ENCODE data around the gene HOXD11. TPM values are rescaled to one million over a fixed set of nuclear protein-coding genes. Genes with fewer than 3 reads are reported as not detected.

Gene HOXD11
- total RNA-seq, 4 donors from 2014 or later: not detected

- intact Hi-C loops (cut with DNase I): no loop called here
- 7 to 9% methylated on average over 17 of the region's 17 CpGs for WGBS, 2 donors
- Histone ChIP-seq H3K4me1 (peaks cover 10 to 34% of the 10 kb centered on the region in 2 donors), H3K27ac (no peak overlapping the region), H3K9me3 (no peaks in the 10 kb centered on the region), H3K4me3 (replicated peaks in 1 of 3) (no peak overlapping the region), H3K27me3 (peaks cover 75% of the 10 kb centered on the region), H3K36me3 (no peaks in the 10 kb centered on the region)
- TF ChIP-seq, protein P1, sequence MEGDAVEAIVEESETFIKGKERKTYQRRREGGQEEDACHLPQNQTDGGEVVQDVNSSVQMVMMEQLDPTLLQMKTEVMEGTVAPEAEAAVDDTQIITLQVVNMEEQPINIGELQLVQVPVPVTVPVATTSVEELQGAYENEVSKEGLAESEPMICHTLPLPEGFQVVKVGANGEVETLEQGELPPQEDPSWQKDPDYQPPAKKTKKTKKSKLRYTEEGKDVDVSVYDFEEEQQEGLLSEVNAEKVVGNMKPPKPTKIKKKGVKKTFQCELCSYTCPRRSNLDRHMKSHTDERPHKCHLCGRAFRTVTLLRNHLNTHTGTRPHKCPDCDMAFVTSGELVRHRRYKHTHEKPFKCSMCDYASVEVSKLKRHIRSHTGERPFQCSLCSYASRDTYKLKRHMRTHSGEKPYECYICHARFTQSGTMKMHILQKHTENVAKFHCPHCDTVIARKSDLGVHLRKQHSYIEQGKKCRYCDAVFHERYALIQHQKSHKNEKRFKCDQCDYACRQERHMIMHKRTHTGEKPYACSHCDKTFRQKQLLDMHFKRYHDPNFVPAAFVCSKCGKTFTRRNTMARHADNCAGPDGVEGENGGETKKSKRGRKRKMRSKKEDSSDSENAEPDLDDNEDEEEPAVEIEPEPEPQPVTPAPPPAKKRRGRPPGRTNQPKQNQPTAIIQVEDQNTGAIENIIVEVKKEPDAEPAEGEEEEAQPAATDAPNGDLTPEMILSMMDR (IDR thresholded peaks at IDR 0.05): no peak
- TF ChIP-seq POLR2A (IDR thresholded peaks at IDR 0.05): no peak
- no peak for DNase-seq
Measured at GRCh38 chr2:176103742-176104315, 3.3 kb upstream of the HOXD11 start.

DNA sequence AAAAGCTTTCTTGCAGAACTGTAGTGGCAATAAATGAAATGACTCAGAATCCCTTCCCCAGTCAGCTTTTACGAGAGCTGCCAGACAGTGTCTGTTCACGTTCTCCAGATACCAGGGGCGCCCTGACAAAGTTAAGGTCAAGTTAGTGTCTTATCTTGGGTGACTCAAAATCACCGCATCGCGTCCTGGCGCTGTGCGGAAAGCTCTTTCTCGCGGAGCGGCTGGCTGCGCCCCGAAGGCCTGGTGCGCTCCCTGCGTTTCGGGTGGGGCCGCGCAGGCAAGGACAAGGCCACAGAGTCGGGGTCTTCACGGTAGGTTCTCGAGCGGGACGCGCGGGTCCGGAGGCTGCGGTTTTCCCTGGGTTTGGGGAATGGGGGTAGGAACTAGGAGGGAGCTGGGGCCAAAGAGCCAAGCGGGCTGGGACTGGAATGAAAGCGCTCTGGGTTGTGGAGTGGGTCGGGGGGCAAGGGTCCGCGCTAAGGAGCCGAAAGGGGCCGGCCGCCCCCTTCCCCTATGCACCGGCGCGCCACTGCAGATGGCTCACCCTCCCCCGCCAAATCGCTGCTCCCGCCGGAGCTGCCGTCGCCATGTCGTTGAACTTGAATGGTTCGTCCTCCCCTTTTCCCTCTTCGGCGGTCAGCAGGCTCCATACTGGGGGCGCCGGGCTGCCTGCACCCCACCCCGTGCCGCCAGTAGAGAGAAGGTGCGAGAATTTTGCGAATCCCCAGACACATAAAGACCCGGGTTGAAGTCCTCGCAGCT is 2.6 kb upstream of the HOXD11 start:
- peaks cover 10 to 38% of the 10 kb centered on the region in 2 donors for H3K4me1 ChIP-seq
- no peak for TF ChIP-seq POLR2A (IDR thresholded peaks at IDR 0.05)
- TF ChIP-seq, protein P1 (IDR thresholded peaks at IDR 0.05): no peak
- no peaks in the 10 kb centered on the region for H3K36me3 ChIP-seq
- no peaks in the 10 kb centered on the region for H3K9me3 ChIP-seq
- peaks cover 76% of the 10 kb centered on the region for H3K27me3 ChIP-seq
- no peak for DNase-seq
- H3K27ac ChIP-seq: no peak overlapping the region
- intact Hi-C loops (cut with DNase I): no loop called here
- no peak overlapping the region for H3K4me3 ChIP-seq (replicated peaks in 1 of 3)
- WGBS, 2 donors: 4 to 5% methylated on average over 44 to 47 of the region's 56 CpGs

DNA sequence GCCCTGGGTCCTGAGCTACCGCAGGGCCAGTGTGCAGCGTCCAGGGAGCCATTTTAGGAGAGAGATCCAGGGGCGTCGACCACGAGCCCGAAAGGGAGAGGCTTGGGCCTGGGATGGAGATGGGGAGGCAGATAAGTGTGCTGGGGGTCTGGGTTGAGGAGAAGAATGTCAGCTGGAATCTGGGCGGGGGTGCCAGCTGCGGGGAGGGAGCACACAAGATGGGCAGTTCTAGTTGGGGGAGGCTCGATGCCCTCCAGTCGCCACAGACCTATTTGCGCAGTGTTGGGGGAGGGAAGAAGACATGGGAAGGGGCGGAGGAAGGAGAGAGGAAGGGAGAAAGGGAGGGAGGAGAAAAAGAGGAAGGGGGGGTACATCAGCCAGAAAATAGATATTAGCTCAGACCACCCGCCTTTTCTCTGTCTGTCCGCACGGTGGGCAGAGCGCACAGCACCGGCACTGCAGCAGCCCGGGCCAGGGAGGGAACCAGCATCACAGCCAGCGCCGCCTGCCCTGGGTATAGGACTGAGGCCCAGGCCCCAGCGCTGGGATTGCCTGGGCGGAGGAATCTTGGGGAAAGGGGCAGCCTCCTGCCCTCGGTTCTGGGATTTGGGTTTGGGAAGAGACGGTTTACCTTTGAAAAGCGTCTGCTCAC is 1.9 kb upstream of the HOXD11 start:
- TF ChIP-seq POLR2A (IDR thresholded peaks at IDR 0.05): no peak
- TF ChIP-seq, protein P1 (IDR thresholded peaks at IDR 0.05): no peak
- H3K27me3 ChIP-seq: peaks cover 76% of the 10 kb centered on the region
- no peak for DNase-seq
- intact Hi-C loops (cut with DNase I): no loop called here
- H3K4me3 ChIP-seq (replicated peaks in 1 of 3): no peak overlapping the region
- H3K36me3 ChIP-seq: no peaks in the 10 kb centered on the region
- H3K9me3 ChIP-seq: no peaks in the 10 kb centered on the region
- peaks cover 10 to 33% of the 10 kb centered on the region in 2 donors for H3K4me1 ChIP-seq
- H3K27ac ChIP-seq: no peak overlapping the region
- 4 to 6% methylated on average over 25 of the region's 25 CpGs for WGBS, 2 donors

- DNase-seq: no peak
- Histone ChIP-seq H3K4me3 (replicated peaks in 1 of 3) (no peak overlapping the region), H3K27me3 (peaks cover 75% of the 10 kb centered on the region), H3K4me1 (peaks cover 10 to 33% of the 10 kb centered on the region in 2 donors), H3K36me3 (no peaks in the 10 kb centered on the region), H3K9me3 (no peaks in the 10 kb centered on the region), H3K27ac (no peak overlapping the region)
- TF ChIP-seq, protein P1 (IDR thresholded peaks at IDR 0.05): no peak
- no peak for TF ChIP-seq POLR2A (IDR thresholded peaks at IDR 0.05)
- 5 to 12% methylated on average over 22 to 24 of the region's 25 CpGs for WGBS, 2 donors
- intact Hi-C loops (cut with DNase I): no loop called here
Measured at GRCh38 chr2:176105730-176106580, 1.1 kb upstream of the HOXD11 start.
